GM12801 (cell line): ENCODE results near the gene STAT5B.

Experiments used
- TF ChIP-seq, protein P1 (sequence below): IDR thresholded peaks from one replicate; pipeline ENCODE4 v1.5.1; 2011; ENCODE audit warnings: control low read depth; ENCODE audit not compliant: insufficient read length; ENCODE audit errors: extremely low read depth

Gene STAT5B

DNA sequence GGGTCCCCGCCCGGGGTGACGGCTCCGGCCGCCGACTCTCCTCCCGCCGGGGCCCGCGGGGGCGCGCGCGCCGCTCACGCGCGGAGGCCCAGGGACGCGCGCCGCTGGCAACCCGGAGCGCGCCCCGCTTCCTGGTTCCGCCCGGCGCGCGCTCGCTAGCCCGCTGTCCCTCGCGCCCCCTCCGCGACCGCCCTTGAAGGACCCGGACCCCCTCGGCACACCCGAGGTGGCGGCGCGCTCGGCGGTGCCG, at the start of gene STAT5B:
TSS of gene STAT5B (minus strand) at position 33 of the 250 bp plus-strand sequence. CDS start 44,264 bp downstream, outside the sequence.
- TF ChIP-seq, protein P1, sequence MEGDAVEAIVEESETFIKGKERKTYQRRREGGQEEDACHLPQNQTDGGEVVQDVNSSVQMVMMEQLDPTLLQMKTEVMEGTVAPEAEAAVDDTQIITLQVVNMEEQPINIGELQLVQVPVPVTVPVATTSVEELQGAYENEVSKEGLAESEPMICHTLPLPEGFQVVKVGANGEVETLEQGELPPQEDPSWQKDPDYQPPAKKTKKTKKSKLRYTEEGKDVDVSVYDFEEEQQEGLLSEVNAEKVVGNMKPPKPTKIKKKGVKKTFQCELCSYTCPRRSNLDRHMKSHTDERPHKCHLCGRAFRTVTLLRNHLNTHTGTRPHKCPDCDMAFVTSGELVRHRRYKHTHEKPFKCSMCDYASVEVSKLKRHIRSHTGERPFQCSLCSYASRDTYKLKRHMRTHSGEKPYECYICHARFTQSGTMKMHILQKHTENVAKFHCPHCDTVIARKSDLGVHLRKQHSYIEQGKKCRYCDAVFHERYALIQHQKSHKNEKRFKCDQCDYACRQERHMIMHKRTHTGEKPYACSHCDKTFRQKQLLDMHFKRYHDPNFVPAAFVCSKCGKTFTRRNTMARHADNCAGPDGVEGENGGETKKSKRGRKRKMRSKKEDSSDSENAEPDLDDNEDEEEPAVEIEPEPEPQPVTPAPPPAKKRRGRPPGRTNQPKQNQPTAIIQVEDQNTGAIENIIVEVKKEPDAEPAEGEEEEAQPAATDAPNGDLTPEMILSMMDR: no peak

DNA sequence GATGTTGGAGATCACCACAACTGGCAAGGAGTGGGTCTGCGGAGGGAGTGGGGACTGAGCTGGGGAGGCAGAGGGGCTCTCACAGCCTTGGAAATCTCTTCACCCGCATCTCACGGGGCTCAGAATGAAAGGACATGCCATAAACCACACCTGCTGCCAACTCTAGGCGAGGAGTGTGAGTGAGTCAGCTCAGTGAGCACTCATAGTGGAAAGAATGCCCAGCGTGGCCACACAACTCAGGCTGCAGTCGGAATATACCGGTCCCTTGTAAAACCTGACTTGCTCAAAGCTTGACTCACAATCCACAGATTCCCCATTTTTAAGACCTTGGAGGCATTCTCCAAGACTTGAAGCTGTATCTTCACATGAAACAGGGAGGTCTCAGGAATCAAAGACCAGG, 48.8 kb upstream of the STAT5B start:
- TF ChIP-seq, protein P1: no peak

DNA sequence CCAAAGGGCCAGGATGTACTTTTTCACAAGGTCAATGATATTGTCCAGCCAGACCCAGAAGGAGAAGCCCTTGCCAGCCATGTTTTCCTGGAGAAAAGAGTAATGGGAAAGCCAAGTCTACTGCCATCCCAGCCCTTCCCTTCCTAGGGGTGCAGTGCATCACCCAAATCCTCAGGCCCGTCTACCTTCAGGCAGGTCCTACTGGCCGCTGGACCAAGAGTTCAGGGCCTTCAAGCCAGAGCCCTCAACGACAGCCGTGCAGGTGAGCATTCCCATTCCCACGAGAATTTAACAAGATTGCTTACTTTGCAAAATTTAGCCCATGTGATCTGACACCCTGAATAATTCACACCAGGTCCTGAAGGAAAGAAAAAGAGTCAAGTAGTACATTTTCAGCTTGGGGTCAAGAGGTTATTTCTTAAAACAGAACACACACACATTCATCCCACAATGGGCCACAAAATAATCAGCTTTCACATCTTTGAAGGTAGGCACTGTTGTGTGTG, 47.1 kb upstream of the STAT5B start:
- TF ChIP-seq, protein P1: no peak

DNA sequence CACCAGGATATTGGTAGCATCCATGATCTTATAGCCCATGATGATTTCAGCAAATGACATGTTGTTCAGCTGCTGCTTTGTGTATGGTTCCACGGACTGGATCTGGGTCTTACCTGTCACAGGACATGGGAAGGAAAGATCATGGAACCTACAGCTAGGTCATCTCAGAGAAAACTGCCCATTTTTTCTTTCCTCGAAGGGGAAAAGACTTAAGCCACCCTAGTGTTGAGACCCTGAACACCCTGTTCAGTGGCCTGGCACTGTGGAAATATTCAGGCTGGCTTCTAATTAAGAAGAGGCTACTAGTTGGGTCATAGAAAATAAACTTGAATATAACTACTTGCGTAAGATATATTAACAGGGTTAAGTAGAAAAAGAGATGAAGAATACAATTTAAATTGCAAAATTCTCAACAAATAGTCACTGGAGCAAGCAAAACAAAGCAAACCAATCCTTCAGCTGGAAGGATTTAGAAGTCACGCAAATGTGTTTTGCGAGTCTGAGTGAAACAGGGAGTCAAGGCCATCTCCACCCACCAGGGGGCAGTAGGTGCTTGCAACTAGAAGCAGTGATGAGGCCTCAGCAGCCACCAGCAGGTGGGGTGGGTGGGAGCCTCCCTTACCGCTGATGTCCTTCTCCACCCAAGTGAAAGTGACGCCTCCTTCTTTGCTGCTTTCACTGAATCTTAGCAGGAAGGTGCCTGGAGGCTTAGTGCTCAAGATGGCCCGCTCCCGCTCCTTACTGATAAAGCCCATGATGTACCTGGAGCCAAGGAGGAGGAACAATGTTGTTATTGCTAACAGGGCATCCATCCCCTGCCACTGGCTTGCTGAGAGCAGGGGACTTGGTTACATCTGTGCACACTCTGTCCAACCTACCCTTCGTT, 46.4 kb upstream of the STAT5B start:
- TF ChIP-seq, protein P1: peak; percentile 91

DNA sequence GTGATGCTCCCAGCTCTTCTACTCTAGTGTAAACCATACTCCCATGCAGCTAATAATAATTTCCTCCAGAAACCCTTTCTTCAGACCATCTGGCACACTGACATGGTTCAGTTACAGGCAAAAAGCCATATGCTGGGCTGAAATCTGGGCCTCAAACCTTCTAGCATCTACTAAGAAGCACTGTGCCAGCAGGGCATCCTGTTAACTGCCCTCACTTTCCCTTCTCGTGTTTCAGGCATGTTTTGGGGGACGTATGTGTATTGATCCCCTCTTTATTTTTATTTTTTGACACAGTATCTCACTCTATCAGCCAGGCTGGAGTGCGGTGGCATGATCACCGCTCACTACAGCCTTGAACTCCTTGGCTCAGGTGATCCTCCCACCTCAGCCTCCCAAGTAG, 45.4 kb upstream of the STAT5B start:
- TF ChIP-seq, protein P1: no peak

DNA sequence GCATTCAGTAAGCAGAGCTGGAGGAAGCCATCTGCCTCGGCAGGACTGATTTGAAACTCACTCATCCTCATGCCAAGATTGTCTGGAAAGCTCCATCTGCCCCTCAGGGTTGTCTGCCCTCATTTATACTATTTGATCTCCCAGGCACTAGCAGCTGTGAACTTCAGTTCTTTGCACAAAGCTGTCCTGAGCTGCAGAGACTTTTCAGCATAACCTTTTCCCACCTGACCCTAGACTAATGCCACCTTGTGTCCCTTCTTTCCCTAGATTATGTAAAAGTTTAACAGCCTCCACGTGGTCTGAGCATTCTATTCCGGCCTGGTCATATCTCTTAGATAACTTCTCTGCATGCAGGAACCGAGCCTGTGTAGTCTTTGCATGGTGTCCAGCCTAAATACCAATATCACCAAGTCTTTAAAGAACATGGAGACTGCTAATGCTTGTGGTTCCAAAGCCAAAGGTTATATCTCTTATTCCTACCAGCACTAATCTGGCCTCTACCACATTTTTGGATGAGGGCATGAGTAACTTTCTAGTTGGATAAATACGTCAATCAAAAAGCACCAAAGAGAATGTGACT, 41.2 kb upstream of the STAT5B start:
- TF ChIP-seq, protein P1: no peak

DNA sequence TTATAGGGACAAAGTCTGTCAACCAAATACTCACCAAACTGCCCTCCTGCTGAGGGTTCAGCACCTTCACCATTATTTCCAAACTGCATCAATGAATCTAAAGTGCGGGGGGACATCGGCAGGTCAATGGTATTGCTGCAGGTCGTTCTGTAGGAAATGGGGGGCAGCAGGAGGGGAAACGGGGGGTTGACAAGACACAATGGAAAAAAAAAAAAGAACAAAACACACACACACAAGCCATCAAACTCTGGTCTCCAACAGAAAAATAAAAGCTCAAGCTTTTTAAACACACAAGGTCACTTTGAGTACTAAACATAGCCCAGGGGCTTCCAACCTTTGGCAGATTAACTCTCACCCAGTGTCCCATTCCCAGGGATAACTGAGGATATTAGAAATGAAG, 40.6 kb upstream of the STAT5B start:
- TF ChIP-seq, protein P1: no peak
